ENCODE data around the gene TSEN2. TPM values are rescaled to one million over a fixed set of nuclear protein-coding genes. Genes with fewer than 3 reads are reported as not detected.

Gene TSEN2
- total and polyA plus RNA-seq, 9 of the 15 experiments (the other 6 are each of a cell fraction or from before 2014, with no cell fraction given), result 38.5 to 76.3 (median 46.6) TPM

DNA sequence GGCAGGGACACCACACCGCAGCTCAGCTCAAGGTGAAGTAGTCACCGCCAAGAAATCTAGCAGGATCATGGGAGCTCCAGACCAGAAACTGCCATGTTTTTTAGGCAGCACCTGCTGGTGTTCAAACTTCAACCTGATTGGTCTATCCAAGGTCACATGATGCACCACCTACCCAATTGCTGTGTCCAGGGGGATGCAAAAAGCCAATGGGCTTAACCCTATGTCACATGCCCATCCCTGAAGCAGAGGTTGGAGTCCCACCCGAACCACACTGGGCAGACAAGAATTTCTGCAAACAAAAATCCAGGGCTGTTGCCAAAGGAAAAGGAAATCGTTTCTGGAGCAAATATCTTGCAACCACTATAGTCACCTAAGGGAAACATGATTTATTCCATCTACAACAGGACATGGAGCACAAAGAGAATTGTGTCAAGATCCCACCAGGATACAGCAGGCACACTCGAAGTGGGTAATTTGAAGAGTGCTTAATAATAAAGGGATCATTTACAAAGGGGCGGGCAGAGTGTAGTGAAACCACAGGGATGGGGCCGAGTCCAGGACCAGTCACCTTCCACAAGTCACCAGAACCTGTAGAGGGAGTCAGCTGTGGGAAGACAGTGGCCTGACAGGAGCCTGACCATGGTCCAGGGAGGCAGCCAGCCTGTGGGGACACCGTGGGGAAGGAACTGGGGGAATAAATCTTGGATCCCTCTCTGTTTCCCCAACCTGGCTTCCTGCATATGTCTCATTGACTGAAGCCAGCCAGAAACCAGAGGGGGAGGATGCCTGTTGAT lies 34.2 kb upstream of the TSEN2 start (continued):
- TF ChIP-seq, protein P1, sequence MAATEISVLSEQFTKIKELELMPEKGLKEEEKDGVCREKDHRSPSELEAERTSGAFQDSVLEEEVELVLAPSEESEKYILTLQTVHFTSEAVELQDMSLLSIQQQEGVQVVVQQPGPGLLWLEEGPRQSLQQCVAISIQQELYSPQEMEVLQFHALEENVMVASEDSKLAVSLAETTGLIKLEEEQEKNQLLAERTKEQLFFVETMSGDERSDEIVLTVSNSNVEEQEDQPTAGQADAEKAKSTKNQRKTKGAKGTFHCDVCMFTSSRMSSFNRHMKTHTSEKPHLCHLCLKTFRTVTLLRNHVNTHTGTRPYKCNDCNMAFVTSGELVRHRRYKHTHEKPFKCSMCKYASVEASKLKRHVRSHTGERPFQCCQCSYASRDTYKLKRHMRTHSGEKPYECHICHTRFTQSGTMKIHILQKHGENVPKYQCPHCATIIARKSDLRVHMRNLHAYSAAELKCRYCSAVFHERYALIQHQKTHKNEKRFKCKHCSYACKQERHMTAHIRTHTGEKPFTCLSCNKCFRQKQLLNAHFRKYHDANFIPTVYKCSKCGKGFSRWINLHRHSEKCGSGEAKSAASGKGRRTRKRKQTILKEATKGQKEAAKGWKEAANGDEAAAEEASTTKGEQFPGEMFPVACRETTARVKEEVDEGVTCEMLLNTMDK (IDR thresholded peaks at IDR 0.05; ENCODE audit: borderline replicate concordance, insufficient read depth, low read depth, low read length, poor library complexity, severe bottlenecking), result no peak
- TF ChIP-seq BCOR (IDR thresholded peaks at IDR 0.05) (no peak), ZNF354B (CRISPR knock-in tag; IDR thresholded peaks at IDR 0.05) (no peak), ZNF436 (CRISPR knock-in tag; IDR thresholded peaks at IDR 0.05) (no peak), POLR3G (IDR thresholded peaks at IDR 0.05; ENCODE audit: extremely low read depth, insufficient read length, insufficient replicate concordance) (no peak)
- TF ChIP-seq, protein P2, sequence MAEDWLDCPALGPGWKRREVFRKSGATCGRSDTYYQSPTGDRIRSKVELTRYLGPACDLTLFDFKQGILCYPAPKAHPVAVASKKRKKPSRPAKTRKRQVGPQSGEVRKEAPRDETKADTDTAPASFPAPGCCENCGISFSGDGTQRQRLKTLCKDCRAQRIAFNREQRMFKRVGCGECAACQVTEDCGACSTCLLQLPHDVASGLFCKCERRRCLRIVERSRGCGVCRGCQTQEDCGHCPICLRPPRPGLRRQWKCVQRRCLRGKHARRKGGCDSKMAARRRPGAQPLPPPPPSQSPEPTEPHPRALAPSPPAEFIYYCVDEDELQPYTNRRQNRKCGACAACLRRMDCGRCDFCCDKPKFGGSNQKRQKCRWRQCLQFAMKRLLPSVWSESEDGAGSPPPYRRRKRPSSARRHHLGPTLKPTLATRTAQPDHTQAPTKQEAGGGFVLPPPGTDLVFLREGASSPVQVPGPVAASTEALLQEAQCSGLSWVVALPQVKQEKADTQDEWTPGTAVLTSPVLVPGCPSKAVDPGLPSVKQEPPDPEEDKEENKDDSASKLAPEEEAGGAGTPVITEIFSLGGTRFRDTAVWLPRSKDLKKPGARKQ (CRISPR knock-in tag; IDR thresholded peaks at IDR 0.05), result no peak

All from K562 (cell line).